H54 (cell line): ENCODE results near the gene EDC3.
"Not testable (repeated sequence)": the region's sequence is repeated elsewhere in the genome, so short reads cannot be mapped to it uniquely, and the experiment has no call there.

Experiments
- DNase-seq: peaks from one replicate; pipeline ENCODE4 v3.0.0; 2011; ENCODE audit warnings: low spot score, mixed read lengths; ENCODE audit not compliant: insufficient read length
- FAIRE-seq: peaks from 3 replicates; lab custom pipeline; 2011; peaks lifted over from hg19 to GRCh38; lab: Jason Lieb, UNC
- POLR2A ChIP-seq: IDR thresholded peaks from 2 replicates; pipeline ENCODE4 v1.6.1; 2011; ENCODE audit warnings: low read depth, mild to moderate bottlenecking, low read length

The EDC3 gene

GRCh38 chr15:74695597-74696397, at the start of gene EDC3:
TSS of gene EDC3 (minus strand) at chr15:74696024. CDS start at chr15:74675124, 20,900 bp downstream.
- peak; percentile 71 for TF ChIP-seq POLR2A
- FAIRE-seq (no peak), DNase-seq (peak; percentile 42)

- TF ChIP-seq POLR2A, result no peak
- no peak for DNase-seq
- no peak for FAIRE-seq
These were observed 46.6 kb upstream of the EDC3 start for GRCh38 chr15:74742422-74742821.

GRCh38 chr15:74738239-74738638, 42.4 kb upstream of the EDC3 start:
- not testable (repeated sequence) for FAIRE-seq, DNase-seq

- no peak for TF ChIP-seq POLR2A
- DNase-seq (no peak), FAIRE-seq (no peak)
These were observed 39.5 kb upstream of the EDC3 start for GRCh38 chr15:74735305-74735704.

- FAIRE-seq, result no peak
- TF ChIP-seq POLR2A, result no peak
- no peak for DNase-seq
These were observed 37.4 kb upstream of the EDC3 start for GRCh38 chr15:74733269-74733668.

GRCh38 chr15:74732846-74733245, 37.0 kb upstream of the EDC3 start:
- DNase-seq (no peak), FAIRE-seq (no peak)
- TF ChIP-seq POLR2A, result no peak

GRCh38 chr15:74730619-74731316, 34.9 kb upstream of the EDC3 start:
- DNase-seq, result no peak
- FAIRE-seq, result no peak
- TF ChIP-seq POLR2A, result no peak

- FAIRE-seq, DNase-seq: not testable (repeated sequence)
These were observed 33.5 kb upstream of the EDC3 start for GRCh38 chr15:74729372-74729771.

- not testable (repeated sequence) for DNase-seq, FAIRE-seq
These were observed 32.9 kb upstream of the EDC3 start for GRCh38 chr15:74728699-74729098.

GRCh38 chr15:74727727-74728126, 31.9 kb upstream of the EDC3 start:
- TF ChIP-seq POLR2A, result no peak
- DNase-seq (no peak), FAIRE-seq (no peak)

GRCh38 chr15:74726774-74727164, 30.9 kb upstream of the EDC3 start:
- FAIRE-seq (no peak), DNase-seq (no peak)

GRCh38 chr15:74725845-74726773, 30.3 kb upstream of the EDC3 start:
- no peak for TF ChIP-seq POLR2A
- FAIRE-seq (no peak), DNase-seq (no peak)

More at GRCh38 chr15:74726774-74727164, 30.9 kb upstream of the EDC3 start:
- no peak for TF ChIP-seq POLR2A

- DNase-seq (no peak), FAIRE-seq (no peak)
- TF ChIP-seq POLR2A, result no peak
These were observed 29.5 kb upstream of the EDC3 start, which contains the start of gene CYP1A1 for GRCh38 chr15:74725225-74725774. TSS of gene CYP1A1 (minus strand) at chr15:74725528. CDS start at chr15:74723097, 2,431 bp downstream.
